Stimulated activated CD8-positive, alpha-beta memory T cell treated with anti-CD3 and anti-CD28 coated beads, Interleukin-7, amount 100 ng/mL, for 4 hours (primary cell): ENCODE results near the gene CFAP97.
A peak's percentile ranks its signal among the peaks of the same experiment; 100 is the strongest.
"Not testable (repeated sequence)": the region's sequence is repeated elsewhere in the genome, so short reads cannot be mapped to it uniquely, and the experiment has no call there.

Source experiments
- DNase-seq, 2 donors: peaks; one replicate each; pipeline ENCODE4 v3.0.0-alpha.2; 2020; ENCODE audit warnings: low read depth in 2 of 2

CFAP97 gene

DNA sequence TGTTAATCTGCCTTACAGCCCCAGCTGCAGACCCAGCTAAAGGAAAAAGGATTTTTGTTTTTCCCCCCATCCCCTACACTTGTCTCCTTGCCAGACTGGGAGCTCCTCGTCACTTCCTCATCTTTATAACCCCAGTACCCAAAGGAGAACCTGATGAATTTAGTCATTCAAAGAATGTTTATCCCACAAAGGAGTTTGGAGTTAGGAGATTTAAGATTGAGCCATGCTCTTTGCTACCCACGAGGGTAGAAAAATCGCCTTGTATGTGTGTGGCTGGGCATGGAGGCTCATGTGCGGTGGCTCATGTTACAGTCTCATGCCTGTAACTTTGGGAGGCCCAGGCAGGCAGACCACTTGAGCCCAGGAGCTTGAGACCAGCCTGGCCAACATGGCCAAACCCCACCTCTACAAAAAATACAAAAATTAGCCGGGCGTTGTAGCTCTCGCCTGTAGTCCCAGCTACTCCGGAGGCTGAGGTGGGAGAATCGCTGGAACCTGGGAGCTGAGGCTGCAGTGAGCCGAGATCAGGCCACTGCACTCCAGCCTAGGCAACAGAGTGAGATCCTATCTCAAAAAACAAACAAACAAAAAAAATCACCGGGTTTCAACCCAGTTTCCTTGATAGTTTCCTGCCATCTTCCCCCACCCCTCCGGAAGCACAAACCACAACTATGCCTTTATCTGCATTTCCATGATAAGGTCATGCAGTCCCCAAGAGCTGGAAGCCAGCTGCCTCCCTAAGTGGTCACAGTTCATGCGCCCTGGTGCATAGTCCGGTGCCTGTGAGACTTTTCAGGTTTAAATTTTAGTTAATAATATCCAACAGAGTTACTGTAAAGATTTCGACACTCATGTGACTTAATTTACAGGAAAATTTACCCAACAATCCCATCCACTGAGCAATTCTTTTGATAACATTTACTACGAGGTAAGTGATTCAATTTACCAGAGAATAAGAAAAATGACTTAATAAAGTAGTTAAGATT lies 1.5 kb downstream of the CFAP97 start:
- peak in 1 of 2 donors; percentile 17 for DNase-seq

DNA sequence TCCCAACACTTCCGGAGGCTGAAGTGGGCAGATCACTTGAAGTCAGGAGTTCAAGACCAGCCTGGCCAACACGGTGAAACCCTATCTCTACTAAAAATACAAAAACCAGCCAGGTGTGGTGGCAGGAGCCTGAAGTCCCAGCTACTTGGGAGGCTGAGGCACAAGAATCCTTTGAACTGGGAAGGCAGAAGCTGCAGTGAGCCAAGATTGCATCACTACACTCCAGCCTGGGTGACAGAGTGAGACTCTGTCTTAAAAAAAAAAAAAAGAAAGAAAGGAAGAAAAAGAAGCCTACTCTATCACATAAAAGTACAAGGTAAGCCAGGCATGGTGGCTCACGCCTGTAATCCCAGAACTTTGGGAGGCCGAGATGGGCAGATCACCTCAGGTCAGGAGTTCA lies 5.6 kb downstream of the CFAP97 start:
- DNase-seq: not testable (repeated sequence)

DNA sequence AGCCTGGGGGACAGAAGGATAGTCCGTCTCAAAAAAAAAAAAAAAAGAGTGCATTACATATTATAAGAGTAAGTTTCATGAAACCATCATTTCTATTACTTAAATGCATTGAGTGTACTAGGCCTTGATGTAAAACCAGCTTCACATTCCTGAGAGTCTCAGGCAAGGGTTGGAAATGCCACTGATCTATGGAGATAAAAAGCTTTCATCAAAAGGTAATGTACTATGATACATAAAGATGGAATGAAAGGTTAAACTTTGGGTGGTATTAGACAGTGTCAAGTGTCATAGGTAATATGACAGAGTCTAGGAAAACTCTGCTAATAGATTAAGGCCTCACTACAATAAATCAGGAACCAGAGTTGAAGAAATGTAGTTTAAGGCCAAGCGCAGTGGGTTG lies 7.4 kb downstream of the CFAP97 start:
- no peak for DNase-seq

DNA sequence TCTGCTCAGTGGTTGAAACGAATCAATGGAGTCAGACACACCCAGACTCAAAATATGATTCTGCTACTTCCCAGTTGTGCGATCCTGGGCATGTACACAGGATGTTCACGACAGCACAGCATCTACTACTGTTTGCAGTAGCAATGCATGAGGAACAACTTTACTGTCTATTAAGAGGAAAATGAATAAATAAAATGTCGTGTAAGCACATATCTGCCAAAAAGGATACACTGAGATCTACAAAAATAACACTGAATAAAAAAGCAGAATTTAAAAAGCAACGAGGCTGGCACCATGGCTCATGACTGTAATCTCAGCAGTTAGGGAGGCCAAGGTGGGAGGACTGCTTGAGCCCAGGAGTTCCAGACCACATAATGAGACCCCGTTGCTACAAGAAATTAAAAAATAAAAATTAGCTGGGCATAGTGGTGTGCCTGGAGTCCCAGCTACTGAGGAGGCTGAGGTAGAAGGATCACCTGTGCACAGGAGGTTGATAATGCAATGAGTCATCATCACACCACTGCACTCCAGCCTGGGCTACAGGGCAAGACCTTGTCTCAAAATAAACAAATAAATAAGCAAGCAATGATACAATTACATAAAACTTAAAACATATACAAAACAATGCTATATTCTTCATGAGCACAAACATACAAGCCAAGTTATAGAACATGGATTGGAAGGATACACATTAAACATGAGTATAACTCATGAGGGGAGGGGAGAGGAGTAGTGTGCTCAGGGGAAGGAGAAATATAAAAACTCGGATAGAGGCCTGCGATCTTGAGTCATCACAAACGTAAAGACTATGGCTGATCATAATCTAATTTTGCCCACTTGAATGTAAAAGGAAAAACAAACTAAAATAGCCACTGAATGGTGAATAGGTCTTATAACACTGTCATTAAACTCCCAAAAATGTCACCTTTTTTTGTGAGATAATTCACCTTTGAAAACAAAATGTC lies 8.6 kb downstream of the CFAP97 start:
- no peak for DNase-seq

DNA sequence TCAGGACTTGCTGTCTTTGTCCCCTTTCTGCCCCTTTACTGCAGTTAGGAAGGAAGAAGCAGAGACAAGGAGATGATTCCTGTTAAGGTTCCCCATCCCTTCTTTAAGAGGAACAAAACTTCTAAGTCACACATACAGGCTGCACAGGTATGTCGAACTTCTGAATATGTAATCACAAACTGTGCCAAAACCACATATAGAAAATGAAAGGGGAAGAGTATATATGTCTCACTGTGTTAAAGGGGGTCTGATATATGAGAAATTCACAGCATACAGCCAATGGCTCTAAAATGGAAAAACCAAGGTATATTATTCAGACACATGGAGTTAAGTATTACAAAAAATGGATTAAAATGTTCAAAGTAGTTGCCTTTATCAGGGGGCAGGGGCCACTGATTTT lies 11.7 kb downstream of the CFAP97 start:
- no peak for DNase-seq

DNA sequence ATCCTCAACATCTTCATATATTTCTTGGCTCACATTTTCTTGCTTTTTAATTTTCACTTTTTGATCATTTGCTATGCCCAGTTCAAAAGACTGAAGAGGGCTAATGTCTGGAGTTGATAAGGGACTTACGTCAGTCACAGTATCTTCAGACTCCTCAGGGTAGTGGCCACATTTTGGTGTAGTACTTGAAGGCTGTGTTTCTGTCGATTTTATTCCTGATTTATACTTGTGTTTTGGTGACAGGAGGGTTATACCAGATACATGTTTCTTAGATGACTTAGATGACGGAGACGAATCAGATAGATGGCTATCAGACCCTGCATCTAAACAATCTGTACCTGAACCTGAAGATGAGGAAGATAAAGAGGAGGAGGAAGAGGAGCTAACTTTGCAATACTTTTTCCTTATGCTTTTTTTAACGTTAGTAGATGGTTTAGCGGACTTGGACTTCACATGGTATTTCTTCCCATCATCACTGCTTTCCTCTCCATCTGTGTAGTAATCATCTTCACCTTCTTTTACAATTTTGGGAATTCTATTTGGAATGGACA lies 13.4 kb downstream of the CFAP97 start:
- DNase-seq: no peak

DNA sequence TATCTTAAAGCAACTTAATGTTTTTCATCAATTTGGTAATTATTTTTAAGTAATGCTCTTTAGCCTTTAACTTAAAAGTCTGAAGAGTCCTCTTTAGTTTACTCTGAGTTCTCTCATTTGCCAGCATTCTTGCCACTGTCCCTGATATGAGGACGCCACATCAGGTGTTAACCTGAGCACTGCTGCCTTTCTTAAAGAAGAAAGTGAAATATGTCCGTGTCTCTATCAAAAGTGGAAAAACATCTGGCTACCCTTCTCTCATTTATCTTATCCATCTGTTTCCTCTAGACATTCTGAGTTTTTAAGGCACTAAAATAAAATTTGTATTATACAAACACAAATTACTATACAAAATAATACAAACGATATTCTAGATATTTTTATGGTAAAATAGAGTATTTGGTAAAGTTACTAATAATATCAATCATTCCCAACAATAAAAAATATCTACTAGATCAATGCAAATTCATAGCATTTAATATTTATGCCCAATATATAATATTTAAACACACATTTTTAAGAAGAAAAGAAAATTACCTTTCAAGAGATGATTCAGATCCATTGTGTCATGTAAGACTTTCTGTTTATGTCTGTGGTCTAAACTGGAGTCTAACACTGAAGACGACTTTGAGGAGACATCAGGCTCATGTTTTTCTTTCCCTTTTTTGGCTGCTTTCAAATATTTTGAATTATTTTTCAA lies 14.0 kb downstream of the CFAP97 start:
- no peak for DNase-seq

DNA sequence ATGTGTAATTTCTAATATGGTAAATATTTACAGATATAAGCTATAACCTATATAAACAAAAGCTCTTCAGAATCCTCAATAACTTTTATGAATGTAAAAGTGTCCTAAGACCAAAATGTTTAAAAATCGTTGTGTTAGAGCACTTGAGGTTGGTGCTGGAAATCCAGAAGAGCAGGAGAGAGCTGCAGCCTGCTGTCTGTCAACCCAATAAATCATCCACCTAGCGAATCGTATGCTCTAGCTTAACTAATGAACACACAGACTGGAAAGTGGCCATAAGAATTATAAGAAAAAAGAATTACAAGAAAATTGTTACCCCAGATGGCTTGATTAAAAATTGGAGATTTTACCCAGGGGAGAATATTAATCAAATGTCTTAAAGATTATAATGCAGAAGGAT lies 17.0 kb downstream of the CFAP97 start:
- no peak for DNase-seq

DNA sequence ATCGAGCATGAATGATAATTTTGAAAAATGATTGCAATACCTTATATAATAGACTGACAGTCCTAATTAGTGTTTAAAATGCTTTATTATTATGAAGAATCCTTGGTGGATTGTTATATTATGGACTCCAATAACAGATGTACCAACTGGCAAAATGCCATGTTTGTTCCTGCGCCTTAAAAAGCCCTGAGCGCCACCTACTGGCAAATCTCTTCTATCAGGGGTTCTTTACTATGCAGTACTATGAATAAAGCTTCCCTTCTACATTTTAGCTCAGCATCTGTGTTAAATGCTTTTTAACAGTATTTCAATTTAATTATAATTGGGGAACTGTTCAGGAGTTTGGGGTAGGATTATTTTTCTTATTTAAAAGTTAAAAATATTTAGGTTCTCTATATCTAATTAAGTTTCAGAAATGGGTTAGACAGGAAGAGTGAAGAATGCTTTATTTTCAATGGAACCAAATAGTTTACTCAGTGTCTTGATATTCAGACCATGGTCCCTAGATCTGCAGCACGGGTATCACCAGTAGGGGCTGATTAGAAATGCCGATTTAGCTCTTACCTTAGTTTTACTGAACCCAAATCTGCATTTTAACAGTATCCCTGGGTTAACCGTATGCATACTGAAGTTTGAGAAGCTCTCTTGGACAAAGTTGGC lies 20.0 kb downstream of the CFAP97 start:
- peak; percentile 47 to 69 for DNase-seq

DNA sequence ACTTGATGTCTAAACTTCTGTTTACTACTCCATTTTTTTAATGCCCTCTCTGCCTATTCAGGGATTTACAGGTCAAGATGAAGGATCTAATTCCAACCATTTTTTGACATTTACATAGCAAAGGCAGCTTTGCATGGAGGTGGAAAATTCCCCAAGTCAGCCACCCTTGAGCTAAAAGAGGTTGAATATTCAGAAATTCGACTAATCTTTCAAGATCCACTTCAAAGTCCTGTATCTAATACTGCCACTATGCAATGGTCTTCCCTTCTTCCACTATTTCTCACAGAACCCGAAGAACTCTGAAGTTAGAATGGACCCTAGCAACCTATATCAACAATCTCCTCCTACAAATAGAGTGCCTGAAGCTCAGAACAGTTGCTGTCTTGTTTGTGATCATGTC lies 21.6 kb downstream of the CFAP97 start:
- DNase-seq: no peak

DNA sequence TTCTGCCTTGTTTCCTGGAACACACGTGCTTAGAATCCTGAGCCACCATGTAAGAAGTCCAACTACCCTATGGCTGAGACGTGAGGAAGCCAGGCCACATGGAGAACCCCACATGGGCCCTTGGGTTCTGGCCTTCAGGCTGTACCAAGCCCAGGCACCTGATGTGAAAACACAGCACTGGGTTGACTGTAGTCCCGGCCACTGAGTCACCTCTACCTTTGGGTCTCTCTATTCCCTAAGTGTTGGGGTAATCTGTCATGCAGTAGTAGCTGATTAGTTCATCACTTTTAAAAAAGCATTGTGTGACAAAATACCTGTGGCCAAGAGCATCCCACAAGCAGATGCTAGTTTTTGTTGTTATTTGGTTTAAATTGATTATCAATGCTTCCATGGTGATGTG lies 24.3 kb downstream of the CFAP97 start:
- DNase-seq: no peak

DNA sequence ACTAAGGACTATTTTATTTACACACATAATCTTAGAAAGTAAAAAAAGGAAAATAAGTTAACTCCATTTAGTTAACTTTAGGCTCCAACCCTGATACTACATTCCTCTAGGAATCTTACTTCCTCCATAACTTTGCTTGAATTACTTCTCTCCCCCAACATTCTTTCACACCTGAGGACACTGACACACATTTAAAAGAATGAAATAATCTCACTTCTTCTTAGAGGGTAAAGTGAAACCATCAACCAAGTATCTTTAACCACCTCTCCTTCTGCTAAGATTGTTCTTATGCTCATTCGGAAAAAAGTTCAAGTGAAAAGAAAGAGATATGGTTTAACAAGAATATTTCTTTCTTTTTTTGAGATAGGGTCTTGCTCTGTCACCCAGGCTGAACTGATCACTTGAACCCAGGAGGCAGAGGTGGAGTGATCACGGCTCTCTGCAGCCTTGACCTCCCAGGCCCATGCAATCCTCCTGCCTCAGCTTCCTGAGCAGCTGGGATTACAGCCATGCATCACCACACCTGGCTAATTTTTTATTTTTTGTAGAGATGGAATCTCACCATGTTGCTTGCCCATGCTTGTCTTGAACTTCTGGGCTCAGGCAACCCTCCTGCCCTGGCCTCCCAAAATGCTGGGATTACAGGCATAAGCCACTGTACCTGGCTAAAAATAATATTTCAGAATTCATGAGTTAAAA lies 32.3 kb downstream of the CFAP97 start:
- no peak for DNase-seq

DNA sequence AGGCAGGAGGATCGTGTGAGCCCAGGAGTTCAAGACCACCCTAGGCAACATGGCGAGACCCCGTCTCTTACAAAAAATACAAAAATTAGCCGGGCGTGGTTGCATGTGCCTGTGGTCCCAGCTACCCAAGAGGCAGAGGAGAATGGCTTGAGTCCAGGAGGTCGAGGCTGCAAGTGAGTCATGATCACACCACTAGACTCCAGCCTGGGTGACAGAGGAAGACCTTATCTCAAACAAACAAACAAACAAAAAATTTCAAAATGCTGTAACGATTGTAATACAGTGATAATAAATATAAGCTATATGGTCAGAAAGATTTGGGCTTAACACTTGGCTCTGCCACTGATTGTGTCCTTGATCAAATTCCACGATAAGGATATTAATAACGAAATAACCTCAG lies 36.6 kb downstream of the CFAP97 start:
- no peak for DNase-seq

DNA sequence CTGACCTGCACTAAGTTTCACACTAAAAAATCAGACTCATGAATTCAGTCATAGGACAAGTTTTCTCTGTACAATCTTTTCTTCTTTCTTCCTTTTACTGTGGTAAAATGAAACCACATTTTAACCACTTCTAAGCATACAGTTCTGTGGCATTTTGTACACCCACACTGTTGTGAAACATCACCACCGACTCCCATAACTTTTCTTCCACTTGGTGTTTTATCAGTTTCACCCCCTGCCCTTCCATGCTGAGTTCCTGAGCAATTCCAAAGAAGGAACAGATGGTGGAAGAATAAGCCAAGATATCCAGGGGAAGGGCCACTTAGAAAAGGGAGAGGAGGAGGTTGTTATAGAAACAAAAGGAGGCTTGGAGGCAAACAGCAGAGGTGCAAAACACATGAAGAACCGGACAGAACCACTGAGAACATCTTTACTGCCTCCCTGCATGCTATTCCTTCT lies 38.2 kb downstream of the CFAP97 start:
- no peak for DNase-seq

DNA sequence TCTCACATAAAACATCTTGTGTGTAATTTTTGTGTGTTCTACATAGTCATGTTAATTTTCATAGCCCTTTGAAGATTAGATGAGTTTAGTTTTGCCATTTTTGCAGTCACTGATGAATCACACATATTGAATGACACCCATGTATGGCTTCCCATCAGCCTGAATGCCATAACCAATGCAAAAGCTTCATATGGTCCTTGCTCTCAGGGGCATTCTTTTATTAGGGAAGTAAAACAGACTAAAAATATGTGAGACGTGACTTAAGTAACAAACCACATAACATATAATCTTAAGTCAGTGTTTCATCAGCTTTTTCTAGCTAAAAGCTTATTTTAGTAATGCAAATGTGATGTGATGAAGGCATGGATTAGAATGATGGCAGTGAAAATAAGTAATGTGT lies 52.5 kb downstream of the CFAP97 start:
- DNase-seq: no peak

DNA sequence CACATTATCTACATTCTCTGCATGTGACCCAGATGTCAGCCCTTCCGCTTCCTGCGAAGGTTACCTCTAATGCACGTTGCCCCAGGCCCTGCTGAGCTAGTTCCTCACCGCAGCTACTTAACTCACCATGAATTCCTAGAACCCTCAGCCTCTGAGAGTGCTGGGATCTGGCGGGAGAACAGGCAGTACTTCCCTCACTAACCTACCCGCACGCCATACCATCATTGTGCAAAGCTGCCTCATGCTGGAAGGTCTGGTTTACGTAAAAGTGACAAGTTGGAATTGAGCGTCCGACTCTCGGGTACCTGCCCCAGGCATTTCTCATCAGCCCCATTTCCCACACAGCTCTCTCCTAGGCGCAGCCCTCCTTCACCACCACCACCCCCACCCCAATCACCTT lies 54.4 kb downstream of the CFAP97 start:
- DNase-seq: no peak

DNA sequence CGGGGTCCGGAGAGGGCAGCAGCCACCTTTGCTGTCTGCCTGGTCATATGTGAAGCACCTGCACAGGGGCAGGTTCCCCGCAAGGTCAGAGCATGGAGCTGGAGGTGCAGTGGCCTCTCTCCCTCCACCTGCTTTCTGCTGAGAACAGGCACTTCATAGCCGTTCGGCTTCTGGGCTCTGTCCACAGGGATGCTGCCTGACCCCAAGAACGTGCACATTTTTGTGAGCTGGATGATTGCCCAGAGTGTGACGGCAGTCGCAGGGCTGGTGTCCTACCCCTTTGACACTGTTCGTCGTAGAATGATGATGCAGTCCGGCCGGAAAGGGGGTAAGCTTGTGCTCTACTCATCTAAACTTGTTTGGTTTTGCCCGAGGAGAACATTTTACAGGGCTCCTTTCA lies 58.2 kb downstream of the CFAP97 start:
- no peak for DNase-seq

DNA sequence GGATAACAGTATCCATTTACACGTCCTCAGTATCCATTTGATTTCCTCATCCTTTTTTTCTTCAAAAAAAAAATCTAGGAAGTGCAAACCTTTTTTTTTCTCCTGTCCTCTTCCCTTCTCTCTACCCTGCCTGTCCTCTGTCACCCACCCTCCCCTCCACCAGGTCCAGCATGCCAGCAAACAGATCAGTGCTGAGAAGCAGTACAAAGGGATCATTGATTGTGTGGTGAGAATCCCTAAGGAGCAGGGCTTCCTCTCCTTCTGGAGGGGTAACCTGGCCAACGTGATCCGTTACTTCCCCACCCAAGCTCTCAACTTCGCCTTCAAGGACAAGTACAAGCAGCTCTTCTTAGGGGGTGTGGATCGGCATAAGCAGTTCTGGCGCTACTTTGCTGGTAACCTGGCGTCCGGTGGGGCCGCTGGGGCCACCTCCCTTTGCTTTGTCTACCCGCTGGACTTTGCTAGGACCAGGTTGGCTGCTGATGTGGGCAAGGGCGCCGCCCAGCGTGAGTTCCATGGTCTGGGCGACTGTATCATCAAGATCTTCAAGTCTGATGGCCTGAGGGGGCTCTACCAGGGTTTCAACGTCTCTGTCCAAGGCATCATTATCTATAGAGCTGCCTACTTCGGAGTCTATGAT lies 59.1 kb downstream of the CFAP97 start:
- no peak for DNase-seq

DNA sequence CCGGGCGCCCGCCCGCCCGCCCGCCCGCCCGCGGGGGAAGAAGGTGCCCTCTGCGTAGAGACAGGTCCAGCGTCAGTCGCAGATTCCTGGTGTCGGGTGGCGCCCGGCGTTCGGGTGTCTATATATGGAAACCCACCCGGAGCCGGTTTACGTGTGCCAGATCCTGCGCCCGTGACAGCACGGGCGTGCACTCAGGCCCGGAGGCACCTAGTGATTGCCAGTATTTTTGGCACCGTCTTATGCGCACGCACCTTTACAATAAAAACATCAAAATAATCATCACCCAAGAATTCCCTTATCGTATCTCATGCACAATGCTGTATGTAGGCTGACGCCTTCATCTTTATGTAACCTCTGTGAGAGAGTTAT lies 60.2 kb downstream of the CFAP97 start:
- peak in 1 of 2 donors; percentile 13 for DNase-seq
